ENCODE data around the gene IAH1.

Gene IAH1

DNA sequence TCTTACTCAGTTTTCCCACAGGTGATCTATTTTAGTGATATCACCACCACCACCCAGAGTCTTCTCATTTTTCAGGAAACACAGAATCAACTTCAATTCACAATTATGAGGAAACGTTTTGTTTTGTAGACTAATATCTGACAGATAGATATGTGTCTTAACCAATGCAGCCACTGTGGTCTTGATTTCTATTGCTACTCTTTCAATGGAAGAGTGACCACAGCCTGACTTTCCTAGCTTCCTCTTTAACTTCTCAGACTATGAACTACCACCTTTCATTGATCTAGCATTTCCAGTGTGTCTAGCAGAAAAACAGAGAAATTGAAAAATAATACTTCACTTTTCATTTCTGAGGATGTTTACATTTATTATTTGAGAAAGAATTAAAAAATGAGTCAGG, 60.8 kb downstream of the IAH1 start:
- DNase-seq: no peak

DNA sequence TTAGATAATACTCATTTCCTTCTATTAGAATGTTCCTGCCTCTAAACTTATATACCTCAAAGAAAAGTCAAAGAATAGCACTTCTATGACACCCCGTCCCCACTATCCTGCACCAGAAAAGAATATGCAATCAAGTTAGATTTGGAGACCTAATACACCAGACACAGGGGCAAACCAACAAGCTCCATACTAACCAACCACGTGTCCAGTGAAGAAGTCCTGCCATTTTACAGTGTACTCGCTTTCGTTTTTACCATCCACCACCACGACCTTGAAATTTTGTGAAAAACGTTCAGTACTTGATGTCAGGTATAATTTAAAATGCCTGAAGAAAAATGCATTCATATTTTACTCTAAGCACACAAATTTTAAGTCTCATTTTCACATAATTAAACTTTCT, 62.2 kb downstream of the IAH1 start:
- no peak for DNase-seq

DNA sequence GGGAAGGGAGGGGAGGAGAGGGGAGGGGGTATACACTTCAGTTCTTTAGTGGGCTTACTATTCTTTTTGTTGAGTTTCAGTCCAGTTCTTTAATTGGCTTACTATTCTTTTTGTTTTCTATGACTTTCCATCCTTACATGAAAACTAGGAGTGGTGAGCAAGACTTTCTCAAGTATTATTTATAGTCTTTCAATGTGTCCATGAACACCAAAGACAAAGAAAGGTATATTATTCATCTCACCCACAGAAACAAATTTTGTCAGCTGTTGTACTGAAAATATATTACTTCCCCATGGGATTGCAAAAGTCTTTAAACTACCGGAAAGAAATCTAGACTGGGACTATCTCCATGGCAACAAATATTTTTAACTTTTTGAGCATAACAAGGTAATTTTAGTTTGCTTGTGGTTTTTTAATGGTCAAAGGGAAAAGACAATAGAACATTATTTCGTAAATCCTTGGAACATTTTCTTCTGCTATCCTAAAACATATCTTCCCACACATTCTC, 63.7 kb downstream of the IAH1 start:
- no peak for DNase-seq

Data from amniotic stem cell (primary cell).